HG03108 (cell line): ENCODE measurements around the gene GCLM.

ENCODE experiments used
- ATAC-seq: cut with Tn5 transposase; IDR thresholded peaks from one replicate; pipeline ENCODE4 v1.9.1; 2021; ENCODE audit warnings: moderate library complexity; ENCODE audit not compliant: unreplicated experiment

Gene GCLM

GRCh38 chr1:93847811-93848288, 61.4 kb downstream of the GCLM start:
- peak; percentile 16 for ATAC-seq

- peak; percentile 67 for ATAC-seq
Measured at GRCh38 chr1:93846992-93847810, 62.0 kb downstream of the GCLM start.

DNA sequence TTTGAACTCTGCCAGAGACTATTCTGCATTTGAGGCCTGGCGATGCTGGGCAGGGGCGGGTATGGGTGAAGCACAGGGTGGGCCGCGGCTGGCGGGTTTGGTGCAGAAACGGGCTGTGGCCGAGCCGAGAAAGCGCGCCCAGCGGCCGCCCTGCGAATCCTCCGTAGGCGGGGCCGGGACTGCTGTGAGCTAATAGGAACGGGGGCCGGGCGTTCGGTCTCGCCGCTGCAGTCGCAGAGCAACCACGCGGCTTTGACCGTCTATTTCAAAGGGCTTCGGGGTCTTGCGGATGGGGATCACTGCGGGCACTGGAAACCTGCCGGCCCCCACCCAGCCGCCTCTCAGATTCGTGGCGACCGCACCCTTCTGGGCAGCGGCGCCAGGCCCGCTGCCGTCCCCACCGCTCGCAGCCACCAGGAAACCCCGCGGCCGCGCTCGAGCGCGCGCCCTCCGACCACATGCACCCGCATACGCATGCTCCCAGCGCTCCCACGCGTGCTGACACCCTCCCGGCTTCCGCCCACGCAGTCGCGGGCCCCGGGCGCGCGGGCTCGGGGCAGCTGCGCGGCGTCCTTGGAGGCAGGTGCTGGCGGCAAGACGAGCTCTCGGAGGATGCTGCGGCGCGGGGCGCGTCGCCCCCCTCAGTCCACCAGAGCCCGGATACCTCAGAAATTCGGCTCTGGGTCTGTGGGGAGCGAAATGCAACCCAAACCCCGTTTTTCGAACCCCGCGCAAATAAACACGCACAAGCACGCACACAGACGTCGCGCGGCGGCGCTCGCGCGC, 62.8 kb downstream of the GCLM start:
- ATAC-seq, result peak; percentile 45

DNA sequence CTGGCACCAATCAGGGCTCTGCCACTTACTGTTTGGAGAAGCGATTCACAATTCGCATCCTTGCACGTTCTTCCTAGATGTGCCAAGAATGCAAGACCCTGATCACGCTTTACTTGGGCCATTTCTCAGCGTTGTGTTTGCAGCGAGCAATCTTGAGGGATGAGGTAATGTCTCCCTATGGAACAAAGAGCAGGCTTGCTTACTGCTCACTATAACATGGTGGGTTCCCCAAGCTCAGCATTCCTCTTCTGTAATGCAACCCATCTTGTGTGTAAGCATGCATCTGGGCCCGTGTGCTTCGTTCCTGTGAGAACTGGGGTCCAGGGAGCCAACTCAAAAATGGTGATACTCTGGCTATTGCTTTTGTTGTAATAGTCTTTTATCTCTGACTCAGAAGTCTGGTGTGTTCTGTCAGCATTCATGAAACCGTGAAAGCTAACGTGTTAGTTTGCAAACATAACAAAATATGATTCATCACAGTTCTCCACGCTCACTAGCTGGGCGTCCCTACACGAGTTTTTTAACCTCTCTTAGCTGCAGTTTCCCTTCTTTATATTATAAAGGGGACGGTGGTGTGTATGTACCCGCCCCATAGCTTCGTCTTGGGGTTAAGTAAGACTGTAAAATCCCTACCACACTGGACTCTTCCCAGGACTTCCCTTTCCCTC, 63.6 kb downstream of the GCLM start:
- no peak for ATAC-seq

DNA sequence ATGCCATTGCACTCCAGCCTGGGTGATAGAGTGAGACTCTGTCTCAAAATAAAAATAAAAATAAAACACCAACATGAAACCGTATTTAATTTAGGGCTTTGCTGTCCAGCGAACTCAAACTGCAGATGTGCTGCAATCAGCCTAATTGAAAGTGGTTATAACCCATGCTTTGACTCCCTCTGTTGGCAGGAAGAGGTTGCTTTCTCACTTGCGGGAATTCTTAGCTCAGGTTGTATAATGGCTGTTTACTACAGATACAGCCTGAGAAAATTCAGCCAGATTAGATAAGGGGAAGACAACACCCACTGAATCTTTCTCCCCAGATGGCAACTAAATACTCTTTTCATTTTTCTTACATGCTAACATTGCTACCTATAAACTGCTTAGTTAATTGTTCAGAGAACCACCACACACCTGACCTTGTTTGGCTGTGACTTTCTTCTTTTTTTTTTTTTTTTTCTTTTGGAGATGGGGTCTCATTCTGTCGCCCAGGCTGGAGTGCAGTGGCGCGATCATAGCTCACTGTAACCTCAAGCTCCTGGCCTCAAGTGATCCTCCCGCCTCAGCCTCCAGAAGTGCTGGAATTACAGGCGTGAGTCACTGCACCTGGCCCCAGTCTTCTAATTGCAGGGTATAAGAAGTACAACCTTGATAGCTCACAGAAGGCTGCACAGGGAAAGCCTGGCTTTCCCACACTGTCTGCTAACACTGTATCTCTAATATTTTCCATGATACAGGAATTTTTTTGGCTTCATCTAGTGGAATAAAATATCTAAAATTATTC, 64.8 kb downstream of the GCLM start:
- ATAC-seq, result no peak

- ATAC-seq, result no peak
Measured at GRCh38 chr1:93842750-93843500, 66.3 kb downstream of the GCLM start.

- ATAC-seq, result no peak
Measured at GRCh38 chr1:93841771-93842170, 67.5 kb downstream of the GCLM start.

DNA sequence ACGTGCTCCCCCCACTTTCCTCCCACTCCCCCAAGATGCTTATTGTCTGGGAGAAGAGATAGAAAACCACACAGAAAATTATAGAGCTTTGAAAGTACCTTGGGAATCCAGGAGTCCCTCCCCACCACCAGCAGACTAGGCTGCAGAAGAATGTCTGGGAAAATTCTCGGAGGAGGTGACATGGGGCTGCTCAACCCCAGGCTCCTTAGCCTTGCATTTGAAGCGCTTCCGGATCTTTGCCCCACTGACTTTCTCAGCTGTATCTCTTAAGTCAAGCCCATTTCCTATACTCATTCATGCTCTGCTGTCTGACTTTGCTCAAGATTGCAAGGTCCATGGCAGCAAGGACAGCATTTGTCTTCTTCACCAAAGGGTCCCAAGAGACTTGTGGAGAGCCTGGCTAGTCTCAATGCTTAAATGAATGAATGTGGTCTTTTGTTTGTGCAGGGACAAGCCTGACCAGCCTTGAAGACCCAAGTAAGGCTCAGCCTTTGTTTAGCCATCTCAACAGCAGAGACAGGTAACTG, 68.2 kb downstream of the GCLM start:
- ATAC-seq, result no peak

DNA sequence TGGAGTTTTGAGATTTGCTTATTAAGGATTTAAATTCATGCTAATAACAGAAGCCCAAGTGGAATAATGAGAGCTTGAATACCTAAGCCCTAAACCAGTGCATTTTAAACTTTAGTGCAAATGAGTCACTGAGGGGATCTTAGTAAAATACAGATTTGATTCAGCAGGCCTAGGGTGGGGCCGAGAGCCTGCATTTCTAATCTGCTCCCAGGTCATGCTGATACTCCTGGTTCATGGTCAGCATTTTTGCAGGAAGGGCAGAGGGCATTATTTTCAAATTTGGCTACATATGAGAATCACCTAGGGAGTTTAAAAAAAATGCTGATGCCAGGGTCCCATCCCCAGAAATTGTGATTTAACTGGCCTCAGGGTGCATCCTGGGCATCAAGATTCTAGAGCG, 69.5 kb downstream of the GCLM start:
- ATAC-seq, result no peak

- ATAC-seq, result no peak
Measured at GRCh38 chr1:93839307-93839706, 69.9 kb downstream of the GCLM start.

DNA sequence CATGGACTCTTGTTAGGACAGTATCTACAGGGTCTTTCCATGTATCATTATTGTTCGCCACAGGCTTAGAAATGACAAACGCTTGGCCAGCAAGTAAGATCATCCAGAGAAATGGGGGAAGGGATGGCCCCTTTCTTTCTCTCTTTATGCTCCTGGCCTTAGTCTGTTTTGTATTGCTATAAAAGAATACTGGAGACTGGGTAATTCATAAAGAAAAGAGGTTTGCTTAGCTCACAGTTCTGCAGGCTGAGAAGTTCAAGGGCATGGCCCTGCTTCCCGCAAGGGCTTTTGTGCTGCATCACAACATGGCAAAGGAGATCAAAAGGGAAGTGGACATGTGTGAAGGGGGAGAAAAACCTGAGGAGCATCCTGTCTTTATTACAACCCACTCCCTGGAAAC, 71.3 kb downstream of the GCLM start:
- no peak for ATAC-seq
